MM.1S (cell line): Measurements from ENCODE around the gene S100A4.

Experiments
- DNase-seq: peaks from one replicate; pipeline ENCODE4 v3.0.0-alpha.2; 2015
- H2AFZ ChIP-seq: fragments of 300-600 bp; sonication (generic); 2 replicates; pipeline ENCODE4 v1.6.0; 2016; ENCODE audit warnings: antibody characterized with exemption, low read length
- H3F3A ChIP-seq: fragments of 300-600 bp; sonication (generic); 2 replicates; pipeline ENCODE4 v1.6.1; 2016; ENCODE audit warnings: mild to moderate bottlenecking, antibody characterized with exemption, low read length, moderate library complexity, mixed read lengths; ENCODE audit not compliant: insufficient read depth
- H3K27ac ChIP-seq: fragments of 300-600 bp; sonication (generic); 2 replicates; pipeline ENCODE4 v1.5.1; 2016; ENCODE audit warnings: mild to moderate bottlenecking, low read length
- H3K27me3 ChIP-seq: fragments of 300-600 bp; sonication (generic); replicated peaks from 2 replicates; pipeline ENCODE4 v1.6.0; 2016; ENCODE audit warnings: low read length; ENCODE audit not compliant: insufficient read depth
- H3K36me3 ChIP-seq: fragments of 300-600 bp; sonication (generic); replicated peaks from 2 replicates; pipeline ENCODE4 v1.6.1; 2016; ENCODE audit warnings: mild to moderate bottlenecking, low read length, mixed read lengths; ENCODE audit not compliant: insufficient read depth
- H3K4me1 ChIP-seq: fragments of 300-600 bp; sonication (generic); 2 replicates; pipeline ENCODE4 v1.6.1; 2016; ENCODE audit warnings: low read length, mixed read lengths
- H3K4me2 ChIP-seq: fragments of 300-600 bp; sonication (generic); 2 replicates; pipeline ENCODE4 v1.6.0; 2016; ENCODE audit warnings: low read depth, low read length
- H3K4me3 ChIP-seq: fragments of 300-600 bp; sonication (generic); 2 replicates; pipeline ENCODE4 v1.5.1; 2016; ENCODE audit warnings: low read length, mixed read lengths
- H3K79me2 ChIP-seq: fragments of 300-600 bp; sonication (generic); 2 replicates; pipeline ENCODE4 v1.6.1; 2016; ENCODE audit warnings: mixed run types, low read length, mixed read lengths
- H3K9ac ChIP-seq: fragments of 300-600 bp; sonication (generic); 2 replicates; pipeline ENCODE4 v1.6.1; 2016; ENCODE audit warnings: low read length, mixed read lengths
- H3K9me2 ChIP-seq: fragments of 300-600 bp; sonication (generic); replicated peaks from 2 replicates; pipeline ENCODE4 v1.6.1; 2016; ENCODE audit warnings: mild to moderate bottlenecking, low read length, mixed read lengths; ENCODE audit not compliant: insufficient read depth
- H3K9me3 ChIP-seq: fragments of 300-600 bp; sonication (generic); replicated peaks from 2 replicates; pipeline ENCODE4 v1.6.1; 2016; ENCODE audit warnings: mild to moderate bottlenecking, low read length, mixed read lengths; ENCODE audit not compliant: insufficient read depth
- H4K20me1 ChIP-seq: fragments of 300-600 bp; sonication (generic); 2 replicates; pipeline ENCODE4 v1.6.1; 2016; ENCODE audit warnings: mild to moderate bottlenecking, low read length, moderate library complexity, mixed read lengths; ENCODE audit not compliant: insufficient read depth
- EZH2 ChIP-seq: fragments of 300-600 bp; sonication (generic); optimal IDR thresholded peaks from 2 replicates; pipeline ENCODE3; 2017; ENCODE audit warnings: low read depth, mild to moderate bottlenecking, antibody characterized with exemption, low read length, mixed read lengths
- EZH2phosphoT487 ChIP-seq: fragments of 300-600 bp; sonication (generic); IDR thresholded peaks from 2 replicates; pipeline ENCODE4 v1.6.1; 2018; ENCODE audit warnings: antibody characterized with exemption, low read length
- TF ChIP-seq, protein P1 (sequence below): fragments of 300-600 bp; sonication (generic); IDR thresholded peaks from 2 replicates; pipeline ENCODE4 v1.5.1; 2016; ENCODE audit warnings: antibody characterized with exemption, low read length, mixed read lengths

S100A4 gene

DNA sequence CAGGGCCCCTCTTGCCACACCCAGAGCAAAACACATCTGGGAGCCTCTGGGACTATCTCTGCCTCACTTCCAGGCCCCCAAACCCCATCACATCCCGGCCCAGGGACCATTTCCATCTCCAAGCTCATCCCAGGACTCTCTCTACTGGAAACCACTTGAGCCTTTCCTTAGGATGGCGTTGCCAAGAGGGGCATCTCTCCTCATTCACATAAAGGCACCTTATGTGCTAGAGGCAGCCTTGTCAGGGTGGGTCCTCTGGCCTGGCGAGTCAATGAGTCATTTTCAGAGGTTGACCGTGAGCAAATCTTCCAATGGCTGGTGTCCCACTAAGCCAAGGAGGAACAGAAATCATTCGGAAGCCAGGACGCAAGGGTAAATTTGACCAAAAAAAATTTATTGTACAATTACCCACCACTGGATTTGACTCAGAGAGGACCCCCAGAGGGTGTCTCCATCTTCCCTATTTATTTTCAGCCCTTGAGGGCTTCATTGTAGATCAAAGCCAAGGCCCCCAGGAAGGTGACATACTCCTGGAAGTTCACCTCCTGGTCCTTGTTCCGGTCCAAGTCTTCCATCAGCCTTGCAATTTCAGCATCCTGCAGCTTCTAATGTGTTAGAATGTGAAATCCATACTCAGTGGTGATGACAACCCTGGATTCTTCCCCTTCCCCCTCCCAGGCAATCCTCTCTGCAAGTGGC is 11.2 kb downstream of the S100A4 start:
- Histone ChIP-seq H3K9me3 (no peaks in the 10 kb centered on the region), H3K79me2 (no peaks in the 10 kb centered on the region), H3K36me3 (no peaks in the 10 kb centered on the region), H2AFZ (no peak overlapping the region), H4K20me1 (no peaks in the 10 kb centered on the region), H3K9ac (no peak overlapping the region), H3K9me2 (no peaks in the 10 kb centered on the region), H3K4me1 (peaks cover 15% of the 10 kb centered on the region), H3K4me3 (no peak overlapping the region), H3F3A (no peaks in the 10 kb centered on the region), H3K27ac (no peak overlapping the region), H3K27me3 (no peaks in the 10 kb centered on the region), H3K4me2 (no peak overlapping the region)
- DNase-seq, result no peak
- TF ChIP-seq EZH2, result no peak
- TF ChIP-seq, protein P1, sequence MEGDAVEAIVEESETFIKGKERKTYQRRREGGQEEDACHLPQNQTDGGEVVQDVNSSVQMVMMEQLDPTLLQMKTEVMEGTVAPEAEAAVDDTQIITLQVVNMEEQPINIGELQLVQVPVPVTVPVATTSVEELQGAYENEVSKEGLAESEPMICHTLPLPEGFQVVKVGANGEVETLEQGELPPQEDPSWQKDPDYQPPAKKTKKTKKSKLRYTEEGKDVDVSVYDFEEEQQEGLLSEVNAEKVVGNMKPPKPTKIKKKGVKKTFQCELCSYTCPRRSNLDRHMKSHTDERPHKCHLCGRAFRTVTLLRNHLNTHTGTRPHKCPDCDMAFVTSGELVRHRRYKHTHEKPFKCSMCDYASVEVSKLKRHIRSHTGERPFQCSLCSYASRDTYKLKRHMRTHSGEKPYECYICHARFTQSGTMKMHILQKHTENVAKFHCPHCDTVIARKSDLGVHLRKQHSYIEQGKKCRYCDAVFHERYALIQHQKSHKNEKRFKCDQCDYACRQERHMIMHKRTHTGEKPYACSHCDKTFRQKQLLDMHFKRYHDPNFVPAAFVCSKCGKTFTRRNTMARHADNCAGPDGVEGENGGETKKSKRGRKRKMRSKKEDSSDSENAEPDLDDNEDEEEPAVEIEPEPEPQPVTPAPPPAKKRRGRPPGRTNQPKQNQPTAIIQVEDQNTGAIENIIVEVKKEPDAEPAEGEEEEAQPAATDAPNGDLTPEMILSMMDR, result no peak
- no peak for TF ChIP-seq EZH2phosphoT487

DNA sequence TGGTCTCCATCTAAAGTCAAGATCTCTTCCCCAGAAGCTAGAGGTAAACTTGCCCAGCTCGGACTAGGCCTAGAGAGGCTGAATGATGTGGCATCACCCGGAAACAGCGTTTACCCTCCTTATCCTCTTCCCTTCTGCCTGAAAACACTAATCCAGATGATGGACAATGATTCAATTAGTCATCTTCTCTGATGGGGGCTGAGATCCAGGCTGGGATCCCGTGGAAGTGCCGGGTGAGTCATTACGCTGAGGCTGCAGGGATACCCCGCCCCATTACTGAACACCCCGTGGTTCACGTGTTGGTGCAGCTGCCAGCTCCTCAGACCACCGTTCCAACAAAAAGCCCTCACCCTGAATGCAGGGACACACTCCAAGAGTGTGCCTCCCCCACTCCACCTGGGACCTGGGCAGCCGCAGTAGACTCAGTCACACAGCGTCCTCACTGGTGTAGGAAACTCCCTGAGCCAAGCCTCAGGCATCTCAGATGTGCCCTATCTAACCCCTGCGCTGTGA is 11.9 kb downstream of the S100A4 start:
- TF ChIP-seq, protein P1, result no peak
- H4K20me1 ChIP-seq, result no peaks in the 10 kb centered on the region
- H3F3A ChIP-seq, result no peaks in the 10 kb centered on the region
- no peak overlapping the region for H3K4me3 ChIP-seq
- H3K79me2 ChIP-seq, result no peaks in the 10 kb centered on the region
- peaks cover 15% of the 10 kb centered on the region for H3K4me1 ChIP-seq
- no peak for DNase-seq
- H2AFZ ChIP-seq, result peak overlapping the region; percentile 75; the same call in 1 of the 2 replicates
- H3K36me3 ChIP-seq, result no peaks in the 10 kb centered on the region
- H3K9ac ChIP-seq, result no peak overlapping the region
- no peak overlapping the region for H3K27ac ChIP-seq
- H3K27me3 ChIP-seq, result no peaks in the 10 kb centered on the region
- no peaks in the 10 kb centered on the region for H3K9me2 ChIP-seq
- H3K9me3 ChIP-seq, result no peaks in the 10 kb centered on the region
- peak overlapping the region; percentile 56; the same call in 1 of the 2 replicates for H3K4me2 ChIP-seq

DNA sequence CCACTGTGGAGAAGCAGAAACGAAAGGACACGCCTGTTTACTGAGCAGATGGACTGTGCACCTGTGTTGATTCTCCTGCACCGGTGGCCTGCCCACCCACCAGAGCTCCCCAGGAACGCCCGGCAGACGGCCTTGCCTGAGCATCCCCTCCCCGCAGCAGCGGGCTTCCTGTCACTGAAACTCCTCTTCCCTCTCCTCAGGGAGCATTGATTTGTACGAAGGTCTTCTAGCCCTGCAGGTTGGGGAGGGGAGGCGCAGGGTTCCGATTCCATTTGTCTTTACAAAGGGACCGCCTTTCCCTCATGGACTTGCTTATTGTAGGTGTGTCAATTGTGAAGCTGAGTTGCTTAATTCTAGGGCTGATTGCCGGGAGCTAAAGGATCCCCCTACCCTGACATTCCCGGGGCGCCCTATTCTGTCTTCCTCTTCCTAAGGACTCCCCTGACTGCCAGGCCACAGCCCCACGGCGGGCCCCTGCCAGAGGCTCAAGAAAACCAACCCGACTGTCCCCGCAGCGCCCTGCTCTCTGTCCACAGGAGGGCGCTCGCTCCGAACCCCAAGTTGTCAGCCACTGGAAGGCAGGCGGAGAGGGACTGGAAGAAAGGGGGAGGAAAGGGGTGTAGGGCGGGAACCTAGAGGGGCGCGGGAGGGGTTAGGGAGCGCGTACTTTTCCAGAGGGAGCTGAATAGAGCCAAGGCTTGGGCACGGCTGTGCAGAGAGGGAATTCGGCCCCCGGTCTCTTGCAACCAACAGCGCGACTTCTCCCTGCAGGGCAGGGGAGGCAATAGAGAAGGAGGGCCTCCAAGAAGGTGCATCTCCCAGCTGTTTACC is 12.6 kb downstream of the S100A4 start:
- Histone ChIP-seq H2AFZ (peak overlapping the region; percentile 75), H4K20me1 (no peaks in the 10 kb centered on the region), H3K4me3 (peak overlapping the region; percentile 25), H3K9me2 (no peaks in the 10 kb centered on the region), H3K27me3 (no peaks in the 10 kb centered on the region), H3K4me2 (peak overlapping the region; percentile 56; the same call in 1 of the 2 replicates), H3K36me3 (no peaks in the 10 kb centered on the region), H3K9me3 (no peaks in the 10 kb centered on the region), H3K9ac (no peak overlapping the region; the same call in 1 of the 2 replicates), H3F3A (no peaks in the 10 kb centered on the region), H3K4me1 (peaks cover 9% of the 10 kb centered on the region), H3K27ac (no peak overlapping the region), H3K79me2 (no peaks in the 10 kb centered on the region)
- peak; percentile 48 for DNase-seq
- no peak for TF ChIP-seq EZH2
- TF ChIP-seq, protein P1, result peak; percentile 87
